Lung (tissue), 12 donors: ENCODE results near the gene SH3GL2. TPM values are rescaled to one million over a fixed set of nuclear protein-coding genes. Genes with fewer than 3 reads are reported as not detected.
A peak's percentile ranks its signal among the peaks of the same experiment; 100 is the strongest.

Experiments used
- ATAC-seq: fragments of 200-7000 bp; cut with Tn5 transposase; one replicate; pipeline ENCODE4 v1.9.1; 2020; ENCODE audit warnings: moderate number of reproducible peaks; ENCODE audit not compliant: insufficient read depth, low FRiP score
- DNase-seq, 3 donors: peaks; one replicate each; pipeline ENCODE4 v3.0.0-alpha.2; 2013 to 2017
- H3K27ac ChIP-seq, 2 donors: one replicate each; pipeline ENCODE4 v1.5.1; 2013; ENCODE audit warnings: mild to moderate bottlenecking in 2 of 2, moderate library complexity in 2 of 2, control low read depth in 1 of 2, inconsistent platforms in 1 of 2, low read depth in 1 of 2, low read length in 1 of 2
- H3K27me3 ChIP-seq, 3 donors: one replicate each; pipeline ENCODE4 v1.5.1; 2013; ENCODE audit warnings: low read length in 2 of 3; ENCODE audit not compliant: control insufficient read depth in 3 of 3, insufficient read depth in 3 of 3
- H3K36me3 ChIP-seq, 4 donors: one replicate each; pipeline ENCODE4 v1.5.1; 2013; ENCODE audit warnings: low read length in 4 of 4, mild to moderate bottlenecking in 1 of 4, moderate library complexity in 1 of 4; ENCODE audit not compliant: control insufficient read depth in 4 of 4, insufficient read depth in 4 of 4
- H3K4me1 ChIP-seq, 5 donors: one replicate each; pipeline ENCODE4 v1.5.1; 2013; ENCODE audit warnings: low read length in 5 of 5, mild to moderate bottlenecking in 2 of 5, moderate library complexity in 1 of 5; ENCODE audit not compliant: control insufficient read depth in 5 of 5, insufficient read depth in 5 of 5
- H3K4me3 ChIP-seq: one replicate; pipeline ENCODE4 v1.5.1; 2013; ENCODE audit warnings: mild to moderate bottlenecking, control low read depth, moderate library complexity
- H3K9ac ChIP-seq, 2 donors: one replicate each; pipeline ENCODE4 v1.5.1; 2013; ENCODE audit warnings: low read length in 2 of 2, control low read depth in 1 of 2; ENCODE audit not compliant: insufficient read depth in 1 of 2
- H3K9me3 ChIP-seq, 4 donors: one replicate each; pipeline ENCODE4 v1.5.1; 2013; ENCODE audit warnings: low read length in 3 of 4, mild to moderate bottlenecking in 1 of 4, moderate library complexity in 1 of 4; ENCODE audit not compliant: control insufficient read depth in 4 of 4, insufficient read depth in 3 of 4
- CTCF ChIP-seq: IDR thresholded peaks from 2 replicates; pipeline ENCODE4 v1.5.1; 2012; ENCODE audit warnings: mild to moderate bottlenecking; ENCODE audit errors: control extremely low read depth, extremely low read depth
- WGBS, 2 donors: extraction: QIAGEN DNeasy Blood & Tissue Kit; methylation state at CpG; one replicate each; pipeline ENCODE4 v1.1.7; 2013; 5-methylcytosine and 5-hydroxymethylcytosine counted together
- polyA plus RNA-seq, 2 donors: library from polyadenylated mRNA; stranded (reverse); fragments of 200-250 nt; gene quantifications; one replicate each; pipeline ENCODE4 v1.2.1, GENCODE V29; 2013
- total RNA-seq, 2 donors: library from RNA; depleted of rRNA in 1 of 2; stranded (reverse); fragments of >200 nt in 1 of 2; gene quantifications; one replicate each; pipeline ENCODE4 v1.2.1, GENCODE V29; 2014 to 2021
- donor health status: control.
- donor health status: control.
- donor health status: Bipolar disorder and iron deficiency.
- donor health status: healthy.
- donor health status: DM: yes; HTN: yes; CAD: no.

The SH3GL2 gene
- total and polyA plus RNA-seq, 4 donors, result 0.07 to 2.9 (median 1.1) TPM

- 59 to 69% methylated on average over 5 of the region's 5 CpGs for WGBS, 2 donors
- Histone ChIP-seq H3K27me3 (no peaks in the 10 kb centered on the region), H3K9me3 (peaks cover 0 to 8% (median 6%) of the 10 kb centered on the region in 4 donors), H3K4me1 (peaks cover 0 to 4% (median 0%) of the 10 kb centered on the region in 5 donors), H3K36me3 (no peaks in the 10 kb centered on the region), H3K4me3 (no peak overlapping the region), H3K27ac (no peak overlapping the region), H3K9ac (no peak overlapping the region)
- DNase-seq (no peak), ATAC-seq (no peak)
- TF ChIP-seq CTCF, result no peak
These were observed 147.4 kb downstream of the SH3GL2 start for GRCh38 chr9:17726298-17726697.

GRCh38 chr9:17730899-17731298 lies 152.0 kb downstream of the SH3GL2 start:
- Histone ChIP-seq H3K27ac (no peak overlapping the region), H3K4me1 (peaks cover 0 to 4% (median 0%) of the 10 kb centered on the region in 5 donors), H3K9ac (no peak overlapping the region), H3K27me3 (no peaks in the 10 kb centered on the region), H3K4me3 (no peak overlapping the region), H3K9me3 (peaks cover 0 to 3% (median 0%) of the 10 kb centered on the region in 4 donors), H3K36me3 (no peaks in the 10 kb centered on the region)
- WGBS, 2 donors, result 80 to 81% methylated on average over 7 of the region's 7 CpGs
- DNase-seq, result no peak
- no peak for ATAC-seq
- TF ChIP-seq CTCF, result no peak

- peaks cover 0 to 1% (median 0%) of the 10 kb centered on the region in 5 donors for H3K4me1 ChIP-seq
- H3K27me3 ChIP-seq, result no peaks in the 10 kb centered on the region
- ATAC-seq (no peak), DNase-seq (no peak)
- H3K9ac ChIP-seq, result no peak overlapping the region
- no peaks in the 10 kb centered on the region for H3K36me3 ChIP-seq
- H3K27ac ChIP-seq, result no peak overlapping the region
- H3K9me3 ChIP-seq, result peaks cover 0 to 3% (median 0%) of the 10 kb centered on the region in 4 donors
- 85 to 91% methylated on average over 4 of the region's 4 CpGs for WGBS, 2 donors
- H3K4me3 ChIP-seq, result no peak overlapping the region
- no peak for TF ChIP-seq CTCF
These were observed 152.4 kb downstream of the SH3GL2 start for GRCh38 chr9:17731308-17731707.

- H3K9ac ChIP-seq, result no peak overlapping the region
- no peak overlapping the region for H3K4me3 ChIP-seq
- peaks cover 0 to 3% (median 0%) of the 10 kb centered on the region in 4 donors for H3K9me3 ChIP-seq
- ATAC-seq (no peak), DNase-seq (peak in 1 of 3 donors; percentile 26)
- WGBS, 2 donors, result 50 to 73% methylated on average over 2 of the region's 2 CpGs
- H3K27me3 ChIP-seq, result no peaks in the 10 kb centered on the region
- no peak overlapping the region for H3K27ac ChIP-seq
- no peaks in the 10 kb centered on the region for H3K36me3 ChIP-seq
- TF ChIP-seq CTCF, result no peak
- H3K4me1 ChIP-seq, result no peaks in the 10 kb centered on the region
These were observed 155.8 kb downstream of the SH3GL2 start for GRCh38 chr9:17734674-17735073.
